ENCODE measurements around the gene XYLT1.

Gene XYLT1

DNA sequence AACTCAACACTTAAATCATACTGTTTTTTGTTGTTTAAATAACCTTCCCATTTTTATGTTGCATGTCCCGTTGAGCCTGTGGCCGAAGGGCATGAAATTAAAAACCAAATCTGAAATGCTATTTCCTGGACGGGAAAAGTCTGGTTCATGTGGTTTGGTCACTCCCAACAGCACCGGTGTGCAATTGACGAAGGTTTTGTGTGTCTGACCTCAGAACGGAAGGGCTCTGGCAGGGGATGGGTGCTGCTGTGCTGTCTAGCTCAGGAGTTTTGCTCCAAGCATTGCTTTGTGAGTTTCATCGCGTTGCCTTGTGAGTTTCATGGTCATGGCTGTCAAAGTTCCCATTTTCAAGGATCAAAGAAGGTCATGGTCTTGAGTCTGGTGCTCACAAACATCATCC lies 363.3 kb downstream of the XYLT1 start:
- peaks cover 19% of the 10 kb centered on the region for H3K4me1 Mint-ChIP-seq (ENCODE audit: low read depth)
- no peak overlapping the region for H3K27ac Mint-ChIP-seq
- H3K27me3 Mint-ChIP-seq: no peaks in the 10 kb centered on the region
- H3K9me3 Mint-ChIP-seq: no peaks in the 10 kb centered on the region
- H3K4me3 Mint-ChIP-seq: no peak overlapping the region
- peaks cover 9% of the 10 kb centered on the region for H3K36me3 Mint-ChIP-seq (ENCODE audit: low read depth)

GRCh38 chr16:17106243-17106791 lies 364.4 kb downstream of the XYLT1 start:
- Mint-ChIP-seq H3K4me1 (ENCODE audit: low read depth) (peaks cover 19% of the 10 kb centered on the region), H3K9me3 (peaks cover 4% of the 10 kb centered on the region), H3K36me3 (ENCODE audit: low read depth) (peaks cover 12% of the 10 kb centered on the region), H3K27ac (no peak overlapping the region), H3K4me3 (no peak overlapping the region), H3K27me3 (no peaks in the 10 kb centered on the region)

DNA sequence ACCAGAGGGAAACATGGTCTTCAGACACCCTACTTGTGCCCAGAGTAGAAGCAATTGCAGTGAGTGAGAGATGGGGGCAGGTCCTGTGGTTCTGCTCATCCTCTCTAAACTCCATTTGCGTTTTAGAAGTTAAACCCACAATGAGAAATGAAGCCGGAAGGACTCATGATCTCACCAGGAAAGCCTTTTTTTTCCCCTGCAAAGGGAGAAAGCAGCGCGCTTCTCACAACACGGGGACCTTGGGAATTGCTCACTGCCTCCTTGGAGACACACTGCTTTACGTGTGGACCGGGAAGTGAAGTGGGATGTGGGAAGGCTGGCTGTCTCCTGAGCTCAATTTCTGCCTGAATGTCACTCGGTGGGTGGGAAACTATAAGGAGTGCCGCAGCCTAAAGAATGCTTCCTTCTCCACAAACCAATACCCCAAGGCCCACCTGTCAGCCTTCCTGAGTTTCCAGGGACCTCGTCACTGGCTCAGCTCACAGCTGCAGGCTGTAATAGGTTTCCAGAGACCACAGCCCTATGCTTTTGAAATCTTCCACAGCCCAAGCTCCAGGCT lies 365.4 kb downstream of the XYLT1 start:
- H3K27ac Mint-ChIP-seq: no peak overlapping the region
- H3K36me3 Mint-ChIP-seq (ENCODE audit: low read depth): peaks cover 11% of the 10 kb centered on the region
- peaks cover 19% of the 10 kb centered on the region for H3K4me1 Mint-ChIP-seq (ENCODE audit: low read depth)
- no peaks in the 10 kb centered on the region for H3K27me3 Mint-ChIP-seq
- peaks cover 4% of the 10 kb centered on the region for H3K9me3 Mint-ChIP-seq
- H3K4me3 Mint-ChIP-seq: no peak overlapping the region

DNA sequence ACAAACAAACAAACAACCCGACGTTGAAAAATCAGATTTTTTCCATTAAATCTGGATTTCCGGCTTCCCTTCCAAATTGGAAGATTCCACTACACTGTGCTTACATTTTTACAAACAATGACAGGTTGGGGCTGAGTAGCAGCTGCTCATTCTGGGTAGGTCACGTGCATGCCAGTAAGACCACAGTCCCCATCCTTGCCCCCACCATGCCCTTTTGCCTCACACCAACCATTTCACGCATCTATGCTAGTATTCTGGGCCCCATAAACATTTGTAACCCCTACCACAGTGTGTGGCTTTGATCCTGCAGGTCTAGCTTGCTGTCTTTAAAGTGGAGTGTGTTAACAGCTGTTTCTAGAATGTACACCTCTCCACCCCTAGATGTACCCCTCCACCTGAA lies 366.1 kb downstream of the XYLT1 start:
- Mint-ChIP-seq H3K4me1 (ENCODE audit: low read depth) (peaks cover 19% of the 10 kb centered on the region), H3K27ac (no peak overlapping the region), H3K4me3 (no peak overlapping the region), H3K36me3 (ENCODE audit: low read depth) (peaks cover 6% of the 10 kb centered on the region), H3K27me3 (no peaks in the 10 kb centered on the region), H3K9me3 (peaks cover 4% of the 10 kb centered on the region)

- Mint-ChIP-seq H3K27ac (no peak overlapping the region), H3K36me3 (ENCODE audit: low read depth) (peaks cover 4% of the 10 kb centered on the region)
These were observed 367.5 kb downstream of the XYLT1 start for GRCh38 chr16:17103216-17103615.

DNA sequence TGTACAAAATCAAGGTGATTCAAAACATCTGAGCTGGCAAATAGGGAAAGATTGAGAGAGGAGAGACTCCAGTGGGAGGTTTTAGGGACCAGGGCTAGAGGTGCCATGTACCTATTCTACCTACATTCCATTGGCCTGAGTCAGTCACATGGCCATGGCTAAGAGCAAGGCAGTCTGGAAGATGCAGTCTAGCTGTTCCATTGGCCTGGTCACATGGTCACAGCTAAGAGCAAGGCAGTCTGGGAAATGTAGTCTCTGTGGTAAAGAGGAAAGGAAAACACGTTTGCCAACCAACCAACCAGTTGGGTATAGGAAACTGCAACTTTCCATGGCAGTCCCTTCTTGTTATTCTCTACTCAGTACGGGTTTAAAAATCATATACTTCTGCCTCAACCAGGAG lies 369.1 kb downstream of the XYLT1 start:
- H3K27ac Mint-ChIP-seq: no peak overlapping the region
- no peak overlapping the region for H3K4me3 Mint-ChIP-seq
- peaks cover 4% of the 10 kb centered on the region for H3K9me3 Mint-ChIP-seq
- H3K36me3 Mint-ChIP-seq (ENCODE audit: low read depth): peaks cover 4% of the 10 kb centered on the region
- H3K27me3 Mint-ChIP-seq: no peaks in the 10 kb centered on the region
- H3K4me1 Mint-ChIP-seq (ENCODE audit: low read depth): peaks cover 19% of the 10 kb centered on the region

More at GRCh38 chr16:17103216-17103615, 367.5 kb downstream of the XYLT1 start:
- H3K27me3 Mint-ChIP-seq: no peaks in the 10 kb centered on the region
- peaks cover 19% of the 10 kb centered on the region for H3K4me1 Mint-ChIP-seq (ENCODE audit: low read depth)
- peaks cover 4% of the 10 kb centered on the region for H3K9me3 Mint-ChIP-seq
- H3K4me3 Mint-ChIP-seq: no peak overlapping the region

DNA sequence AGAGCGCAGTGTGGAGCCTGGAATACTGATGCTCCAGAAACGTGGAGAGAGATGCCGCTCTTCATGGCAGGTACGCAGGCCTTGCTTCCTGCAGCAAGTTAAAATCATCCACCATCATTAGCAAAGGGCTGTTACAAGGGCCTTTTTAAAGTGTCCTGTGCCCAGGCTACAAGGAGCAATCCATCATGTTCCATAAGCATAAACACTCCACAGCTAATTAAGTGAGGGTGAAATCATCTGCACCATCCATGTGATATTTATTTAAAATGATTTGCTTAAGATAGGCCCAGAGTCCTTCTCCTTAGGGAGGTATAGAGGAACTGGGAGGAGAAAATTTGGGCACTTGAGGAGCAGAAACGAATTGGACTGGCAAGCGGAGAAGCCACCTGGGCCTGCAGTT lies 372.1 kb downstream of the XYLT1 start:
- H3K27ac Mint-ChIP-seq: no peak overlapping the region
- H3K4me3 Mint-ChIP-seq: no peak overlapping the region
- H3K9me3 Mint-ChIP-seq: peaks cover 4% of the 10 kb centered on the region
- H3K36me3 Mint-ChIP-seq (ENCODE audit: low read depth): peaks cover 4% of the 10 kb centered on the region
- no peaks in the 10 kb centered on the region for H3K4me1 Mint-ChIP-seq (ENCODE audit: low read depth)
- no peaks in the 10 kb centered on the region for H3K27me3 Mint-ChIP-seq

DNA sequence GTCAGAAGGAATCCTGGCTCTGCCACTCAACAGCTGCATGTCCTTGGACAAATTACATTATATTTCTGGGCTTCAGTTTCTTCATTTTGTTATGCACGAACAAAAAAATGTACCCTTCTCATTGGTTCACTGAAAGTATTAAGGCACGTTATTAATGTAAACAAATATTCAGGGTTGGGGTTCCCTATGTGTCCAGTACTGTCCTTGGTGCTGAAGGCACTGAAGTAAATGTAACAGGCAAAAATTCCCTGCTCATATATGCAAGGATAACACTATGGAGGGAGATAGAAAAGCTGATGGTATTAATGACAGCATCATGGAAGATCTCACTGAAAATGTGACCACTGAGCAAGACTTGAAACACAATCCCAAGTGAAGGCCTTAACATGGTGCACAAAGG lies 386.6 kb downstream of the XYLT1 start:
- no peaks in the 10 kb centered on the region for H3K9me3 Mint-ChIP-seq
- no peaks in the 10 kb centered on the region for H3K4me1 Mint-ChIP-seq (ENCODE audit: low read depth)
- no peak overlapping the region for H3K4me3 Mint-ChIP-seq
- peaks cover 3% of the 10 kb centered on the region for H3K27me3 Mint-ChIP-seq
- H3K27ac Mint-ChIP-seq: no peak overlapping the region
- H3K36me3 Mint-ChIP-seq (ENCODE audit: low read depth): no peaks in the 10 kb centered on the region

GRCh38 chr16:17083628-17084027 lies 387.1 kb downstream of the XYLT1 start:
- no peaks in the 10 kb centered on the region for H3K4me1 Mint-ChIP-seq (ENCODE audit: low read depth)
- H3K36me3 Mint-ChIP-seq (ENCODE audit: low read depth): no peaks in the 10 kb centered on the region
- no peak overlapping the region for H3K4me3 Mint-ChIP-seq
- no peaks in the 10 kb centered on the region for H3K9me3 Mint-ChIP-seq
- H3K27me3 Mint-ChIP-seq: peaks cover 3% of the 10 kb centered on the region
- no peak overlapping the region for H3K27ac Mint-ChIP-seq

DNA sequence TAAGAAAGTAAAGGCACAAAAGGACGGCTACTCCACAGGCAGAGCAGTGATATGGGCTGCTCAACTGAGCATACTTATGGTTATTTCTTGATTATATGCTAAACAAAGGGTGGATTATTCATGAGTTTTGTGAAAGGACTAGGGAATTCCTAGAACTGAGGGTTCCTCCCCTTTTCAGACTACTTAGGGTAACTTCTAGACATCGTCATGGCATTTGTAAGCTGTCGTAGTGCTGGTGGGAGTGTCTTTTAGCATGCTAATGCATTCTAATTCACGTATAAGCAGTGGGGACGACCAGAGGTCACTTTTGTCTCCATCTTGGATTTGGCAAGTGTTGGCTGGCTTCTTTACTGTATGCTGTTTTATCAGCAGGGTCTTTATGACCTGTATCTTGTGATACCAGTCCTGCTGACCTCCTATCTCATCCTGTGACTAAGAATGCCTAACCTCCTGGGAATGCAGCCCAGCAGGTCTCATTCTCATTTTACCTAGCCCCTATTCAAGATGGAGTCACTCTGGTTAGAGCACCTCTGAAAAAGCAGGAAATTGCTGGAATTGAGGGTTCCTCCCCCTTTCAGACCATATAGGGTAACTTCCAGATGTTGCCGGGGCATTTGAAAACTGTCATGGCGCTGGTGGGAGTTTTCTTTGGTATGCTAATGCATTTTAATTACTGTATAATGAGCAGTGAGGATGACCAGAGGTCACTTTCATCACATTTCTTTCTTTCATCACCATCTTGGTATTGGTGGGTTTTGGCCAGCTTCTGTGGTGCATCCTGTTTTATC lies 388.5 kb downstream of the XYLT1 start:
- Mint-ChIP-seq H3K36me3 (ENCODE audit: low read depth) (no peaks in the 10 kb centered on the region), H3K4me1 (ENCODE audit: low read depth) (no peaks in the 10 kb centered on the region), H3K27me3 (peaks cover 3% of the 10 kb centered on the region), H3K27ac (no peak overlapping the region), H3K9me3 (no peaks in the 10 kb centered on the region), H3K4me3 (no peak overlapping the region)

- no peaks in the 10 kb centered on the region for H3K36me3 Mint-ChIP-seq (ENCODE audit: low read depth)
- H3K4me1 Mint-ChIP-seq (ENCODE audit: low read depth): no peaks in the 10 kb centered on the region
- H3K4me3 Mint-ChIP-seq: no peak overlapping the region
- no peaks in the 10 kb centered on the region for H3K9me3 Mint-ChIP-seq
- no peak overlapping the region for H3K27ac Mint-ChIP-seq
- H3K27me3 Mint-ChIP-seq: peaks cover 3% of the 10 kb centered on the region
These were observed 390.7 kb downstream of the XYLT1 start for GRCh38 chr16:17080105-17080504.

DNA sequence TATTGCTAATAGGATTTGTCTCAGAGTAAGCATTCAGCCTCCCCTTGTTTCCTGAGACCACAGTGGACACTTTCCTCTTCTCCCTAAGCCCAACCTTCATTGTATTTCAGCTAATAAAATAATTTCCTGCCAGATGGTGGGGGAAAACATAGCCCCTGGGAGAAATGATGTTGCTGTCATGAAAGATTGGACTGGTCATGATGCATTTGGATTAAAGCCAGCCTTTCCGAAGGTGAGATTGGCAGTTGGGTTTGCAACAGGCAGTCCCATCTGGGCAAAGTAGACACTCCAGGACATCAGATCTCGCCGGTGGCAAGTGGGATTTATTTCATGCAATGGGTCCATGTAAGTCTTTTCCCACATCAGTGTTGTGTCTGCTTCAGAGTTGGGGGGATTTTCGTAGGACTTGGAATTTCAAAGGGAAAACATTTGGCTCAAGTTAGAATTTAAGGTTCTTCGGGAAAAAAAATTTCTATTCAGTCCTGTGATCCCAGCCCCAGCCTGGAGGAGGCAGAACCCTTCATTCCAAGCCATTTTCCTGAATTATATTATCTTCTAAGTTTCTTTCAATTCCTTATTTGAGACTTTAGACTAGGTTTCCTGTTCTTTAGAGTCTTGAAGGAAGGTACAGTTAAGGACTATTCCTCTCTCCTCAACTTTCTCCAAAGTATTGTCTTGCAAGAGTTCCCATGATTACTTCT lies 391.7 kb downstream of the XYLT1 start:
- no peaks in the 10 kb centered on the region for H3K36me3 Mint-ChIP-seq (ENCODE audit: low read depth)
- no peak overlapping the region for H3K27ac Mint-ChIP-seq
- peaks cover 3% of the 10 kb centered on the region for H3K27me3 Mint-ChIP-seq
- no peak overlapping the region for H3K4me3 Mint-ChIP-seq
- H3K4me1 Mint-ChIP-seq (ENCODE audit: low read depth): no peaks in the 10 kb centered on the region
- no peaks in the 10 kb centered on the region for H3K9me3 Mint-ChIP-seq

GRCh38 chr16:17076818-17077498 lies 393.8 kb downstream of the XYLT1 start:
- Mint-ChIP-seq H3K4me1 (ENCODE audit: low read depth) (peaks cover 7% of the 10 kb centered on the region), H3K36me3 (ENCODE audit: low read depth) (no peaks in the 10 kb centered on the region), H3K4me3 (no peak overlapping the region), H3K27ac (no peak overlapping the region), H3K27me3 (no peaks in the 10 kb centered on the region), H3K9me3 (no peaks in the 10 kb centered on the region)

DNA sequence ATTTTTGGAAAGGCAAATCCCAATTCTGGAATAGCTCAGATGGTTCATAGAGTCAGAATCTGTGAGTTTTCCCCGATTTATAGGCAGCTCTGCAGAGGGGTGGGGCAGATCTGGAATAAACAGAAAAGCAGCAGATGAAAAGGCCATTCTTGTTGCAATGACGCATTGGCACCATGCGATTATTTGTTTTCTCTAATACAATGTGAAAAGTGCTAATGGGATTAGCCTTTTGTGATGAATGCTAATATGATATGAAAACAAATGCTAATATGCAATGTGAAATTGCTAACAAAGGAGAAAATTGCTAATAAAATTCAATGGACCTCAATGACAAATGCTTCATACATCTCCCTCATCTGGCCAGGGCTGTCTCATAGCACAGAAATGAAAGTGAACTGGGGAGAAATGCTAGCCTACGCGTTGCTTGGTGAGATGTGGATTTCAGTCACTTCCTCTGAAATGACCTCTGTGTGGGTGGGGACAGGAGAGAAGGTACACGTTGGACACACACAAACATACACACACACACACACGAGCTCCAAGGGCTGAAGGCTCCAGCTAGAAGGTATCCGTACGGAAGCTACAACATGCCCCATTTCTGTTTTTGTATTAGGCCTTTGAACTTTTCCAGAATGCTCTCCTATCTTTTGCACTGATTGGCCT lies 394.5 kb downstream of the XYLT1 start:
- Mint-ChIP-seq H3K9me3 (no peaks in the 10 kb centered on the region), H3K36me3 (ENCODE audit: low read depth) (no peaks in the 10 kb centered on the region), H3K4me3 (no peak overlapping the region), H3K27ac (no peak overlapping the region), H3K27me3 (no peaks in the 10 kb centered on the region), H3K4me1 (ENCODE audit: low read depth) (peaks cover 9% of the 10 kb centered on the region)

Data from stimulated activated naive CD8-positive, alpha-beta T cell treated with anti-CD3 and anti-CD28 coated beads, Interleukin-15, Interleukin-2, amounts not matched to agents 100 ng/mL and 50 ng/mL, for 24 hours (primary cell).